ENCODE data around the gene SYP. TPM values are rescaled to one million over a fixed set of nuclear protein-coding genes. Genes with fewer than 3 reads are reported as not detected.

The SYP gene
- total and polyA plus RNA-seq, 4 donors: 0.30 to 0.67 (median 0.47) TPM

- H3K4me3 ChIP-seq (ENCODE audit: low read depth in 1 of 3, low read length in 3 of 3): no peak overlapping the region
- TF ChIP-seq FOXA1 (IDR thresholded peaks at IDR 0.05) (no peak), REST (IDR thresholded peaks at IDR 0.05) (no peak), RXRA (IDR thresholded peaks at IDR 0.05) (no peak), JUND (IDR thresholded peaks at IDR 0.05) (no peak), HNF4A (conservative IDR thresholded peaks at IDR 0.05) (no peak), RAD21 (IDR thresholded peaks at IDR 0.05) (no peak), SP1 (IDR thresholded peaks at IDR 0.05) (no peak), NR2F2 (IDR thresholded peaks at IDR 0.05) (no peak), TAF1 (conservative IDR thresholded peaks at IDR 0.05) (no peak), FOXA2 (IDR thresholded peaks at IDR 0.05) (no peak)
- no peaks in the 10 kb centered on the region for H3K4me1 ChIP-seq (ENCODE audit: control insufficient read depth in 4 of 4, insufficient read depth in 4 of 4, low read length in 3 of 4)
- peaks cover 0 to 2% (median 0%) of the 10 kb centered on the region in 4 donors for H3K27me3 ChIP-seq (ENCODE audit: control insufficient read depth in 4 of 4, insufficient read depth in 4 of 4, low read length in 3 of 4)
- H3K36me3 ChIP-seq (ENCODE audit: control insufficient read depth in 4 of 4, insufficient read depth in 3 of 4, low read depth in 1 of 4, low read length in 3 of 4): no peaks in the 10 kb centered on the region
- H3K9me3 ChIP-seq (ENCODE audit: control insufficient read depth in 4 of 4, low read length in 3 of 4): no peaks in the 10 kb centered on the region
- no peak overlapping the region for H3K9ac ChIP-seq (ENCODE audit: low read depth in 1 of 2, low read length in 2 of 2)
- H3K27ac ChIP-seq (ENCODE audit: low read depth in 1 of 2, low read length in 2 of 2): no peak overlapping the region
- DNase-seq (ENCODE audit: low spot score): no peak
These were observed 20.1 kb upstream of the SYP start for GRCh38 chrX:49220100-49220499.

GRCh38 chrX:49214996-49215526 lies 15.1 kb upstream of the SYP start:
- H3K9ac ChIP-seq (ENCODE audit: low read depth in 1 of 2, low read length in 2 of 2): no peak overlapping the region
- no peak for DNase-seq (ENCODE audit: low spot score)
- H3K9me3 ChIP-seq (ENCODE audit: control insufficient read depth in 4 of 4, low read length in 3 of 4): no peaks in the 10 kb centered on the region
- WGBS: 87% methylated on average over 14 of the region's 14 CpGs
- H3K4me3 ChIP-seq (ENCODE audit: low read depth in 1 of 3, low read length in 3 of 3): no peak overlapping the region
- H3K36me3 ChIP-seq (ENCODE audit: control insufficient read depth in 4 of 4, insufficient read depth in 3 of 4, low read depth in 1 of 4, low read length in 3 of 4): no peaks in the 10 kb centered on the region
- no peak overlapping the region for H3K27ac ChIP-seq (ENCODE audit: low read depth in 1 of 2, low read length in 2 of 2)
- no peaks in the 10 kb centered on the region for H3K4me1 ChIP-seq (ENCODE audit: control insufficient read depth in 4 of 4, insufficient read depth in 4 of 4, low read length in 3 of 4)
- no peaks in the 10 kb centered on the region for H3K27me3 ChIP-seq (ENCODE audit: control insufficient read depth in 4 of 4, insufficient read depth in 4 of 4, low read length in 3 of 4)
- TF ChIP-seq HNF4A (conservative IDR thresholded peaks at IDR 0.05): no peak
- TF ChIP-seq CTCF (IDR thresholded peaks at IDR 0.05; ENCODE audit: low read depth, low read length, missing input control): no peak

GRCh38 chrX:49214416-49214815 lies 14.4 kb upstream of the SYP start:
- Histone ChIP-seq H3K9ac (ENCODE audit: low read depth in 1 of 2, low read length in 2 of 2) (no peak overlapping the region), H3K27me3 (ENCODE audit: control insufficient read depth in 4 of 4, insufficient read depth in 4 of 4, low read length in 3 of 4) (no peaks in the 10 kb centered on the region), H3K9me3 (ENCODE audit: control insufficient read depth in 4 of 4, low read length in 3 of 4) (no peaks in the 10 kb centered on the region), H3K36me3 (ENCODE audit: control insufficient read depth in 4 of 4, insufficient read depth in 3 of 4, low read depth in 1 of 4, low read length in 3 of 4) (no peaks in the 10 kb centered on the region), H3K4me1 (ENCODE audit: control insufficient read depth in 4 of 4, insufficient read depth in 4 of 4, low read length in 3 of 4) (no peaks in the 10 kb centered on the region), H3K27ac (ENCODE audit: low read depth in 1 of 2, low read length in 2 of 2) (no peak overlapping the region), H3K4me3 (ENCODE audit: low read depth in 1 of 3, low read length in 3 of 3) (no peak overlapping the region)
- TF ChIP-seq HNF4A (conservative IDR thresholded peaks at IDR 0.05): no peak
- TF ChIP-seq JUND (IDR thresholded peaks at IDR 0.05): no peak
- no peak for TF ChIP-seq CTCF (IDR thresholded peaks at IDR 0.05; ENCODE audit: low read depth, low read length, missing input control)
- TF ChIP-seq NR2F2 (IDR thresholded peaks at IDR 0.05): no peak
- no peak for TF ChIP-seq ATF3 (IDR thresholded peaks at IDR 0.05)
- no peak for TF ChIP-seq FOXA2 (IDR thresholded peaks at IDR 0.05)
- no peak for TF ChIP-seq FOXA1 (IDR thresholded peaks at IDR 0.05)
- no peak for TF ChIP-seq EGR1 (IDR thresholded peaks at IDR 0.05; ENCODE audit: low read depth in 2 of 2)
- TF ChIP-seq SP1 (IDR thresholded peaks at IDR 0.05): no peak
- TF ChIP-seq HNF4G (IDR thresholded peaks at IDR 0.05): no peak
- DNase-seq (ENCODE audit: low spot score): no peak
- WGBS: 79% methylated on average over 2 of the region's 2 CpGs
